Inflammatory macrophage treated with lipopolysaccharide for 4 hours (primary cell): Measurements from ENCODE around the gene ITPR2.

Experiments
- DNase-seq: peaks from one replicate; pipeline ENCODE4 v3.0.0-alpha.2; 2020

The ITPR2 gene

GRCh38 chr12:26374934-26375680 lies 457.9 kb downstream of the ITPR2 start:
- DNase-seq, result peak; percentile 56

- DNase-seq, result peak; percentile 69
These were observed 459.1 kb downstream of the ITPR2 start for GRCh38 chr12:26373606-26374495.

GRCh38 chr12:26372866-26373265 lies 460.1 kb downstream of the ITPR2 start:
- DNase-seq, result no peak

- DNase-seq, result no peak
These were observed 462.9 kb downstream of the ITPR2 start for GRCh38 chr12:26370098-26370497.

- DNase-seq, result peak; percentile 98
These were observed 463.4 kb downstream of the ITPR2 start for GRCh38 chr12:26369588-26369987.

GRCh38 chr12:26367991-26368730 lies 464.8 kb downstream of the ITPR2 start:
- peak; percentile 56 for DNase-seq

GRCh38 chr12:26361964-26362363 lies 471.0 kb downstream of the ITPR2 start:
- no peak for DNase-seq

- peak; percentile 95 for DNase-seq
These were observed 472.9 kb downstream of the ITPR2 start for GRCh38 chr12:26360062-26360461.

- peak; percentile 99 for DNase-seq
These were observed 473.4 kb downstream of the ITPR2 start for GRCh38 chr12:26359576-26359975.

GRCh38 chr12:26358651-26359050 lies 474.3 kb downstream of the ITPR2 start:
- DNase-seq, result no peak

GRCh38 chr12:26347300-26347699 lies 485.7 kb downstream of the ITPR2 start:
- no peak for DNase-seq

- DNase-seq, result peak; percentile 61
These were observed 486.3 kb downstream of the ITPR2 start for GRCh38 chr12:26346736-26347135.

GRCh38 chr12:26345471-26346003 lies 487.5 kb downstream of the ITPR2 start:
- DNase-seq, result no peak

- DNase-seq, result no peak
These were observed 491.5 kb downstream of the ITPR2 start for GRCh38 chr12:26341491-26341890.

- peak; percentile 98 for DNase-seq
These were observed 492.3 kb downstream of the ITPR2 start for GRCh38 chr12:26340649-26341048.

- no peak for DNase-seq
These were observed 493.0 kb downstream of the ITPR2 start for GRCh38 chr12:26339976-26340375.

GRCh38 chr12:26338586-26339572 lies 494.1 kb downstream of the ITPR2 start:
- DNase-seq, result peak; percentile 74

GRCh38 chr12:26335651-26336050 lies 497.3 kb downstream of the ITPR2 start:
- no peak for DNase-seq

- peak; percentile 97 for DNase-seq
These were observed 498.3 kb downstream of the ITPR2 start for GRCh38 chr12:26334621-26335124.

GRCh38 chr12:26331960-26332359 lies 501.0 kb downstream of the ITPR2 start:
- peak; percentile 95 for DNase-seq

- peak; percentile 74 for DNase-seq
These were observed 501.9 kb downstream of the ITPR2 start for GRCh38 chr12:26331136-26331535.
